ENCODE data around the gene UBD.

Gene UBD

GRCh38 chr6:29521006-29521680, 38.4 kb downstream of the UBD start:
- DNase-seq (ENCODE audit: low spot score) = no peak

GRCh38 chr6:29520232-29520631, 39.3 kb downstream of the UBD start:
- DNase-seq (ENCODE audit: low spot score) = no peak

GRCh38 chr6:29519291-29520010, 40.1 kb downstream of the UBD start:
- no peak for DNase-seq (ENCODE audit: low spot score)

- DNase-seq (ENCODE audit: low spot score) = no peak
These were observed 41.6 kb downstream of the UBD start for GRCh38 chr6:29517728-29518440.

GRCh38 chr6:29517245-29517644, 42.3 kb downstream of the UBD start:
- DNase-seq (ENCODE audit: low spot score) = no peak

GRCh38 chr6:29516108-29516507, 43.4 kb downstream of the UBD start:
- DNase-seq (ENCODE audit: low spot score) = peak; percentile 56

GRCh38 chr6:29510746-29511300, 48.7 kb downstream of the UBD start:
- DNase-seq (ENCODE audit: low spot score) = no peak

GRCh38 chr6:29510202-29510601, 49.3 kb downstream of the UBD start:
- DNase-seq (ENCODE audit: low spot score) = no peak

- DNase-seq (ENCODE audit: low spot score) = no peak
These were observed 49.8 kb downstream of the UBD start for GRCh38 chr6:29509711-29510110.

GRCh38 chr6:29509239-29509638, 50.3 kb downstream of the UBD start:
- DNase-seq (ENCODE audit: low spot score) = no peak

GRCh38 chr6:29507319-29507718, 52.2 kb downstream of the UBD start:
- DNase-seq (ENCODE audit: low spot score) = no peak

- DNase-seq (ENCODE audit: low spot score) = no peak
These were observed 53.0 kb downstream of the UBD start for GRCh38 chr6:29506446-29507067.

- no peak for DNase-seq (ENCODE audit: low spot score)
These were observed 53.7 kb downstream of the UBD start for GRCh38 chr6:29505808-29506207.

Measured in CD4-positive, alpha-beta T cell treated with Interleukin-2 at 100 ng/mL for 4 hours (primary cell).